Vagina (tissue), 2 donors: ENCODE results near the gene TMEM178B.

Experiments
- CTCF ChIP-seq, 3 experiments: fragments of 450-650 bp in 2 of 3; fragments of 200-600 bp in 1 of 3; sonication (generic) in 1 of 3; IDR thresholded peaks; one replicate each; pipeline ENCODE4 v1.5.1; 2017 to 2019; ENCODE audit warnings: antibody characterized with exemption in 3 of 3, mild to moderate bottlenecking in 2 of 3, moderate library complexity in 2 of 3
- POLR2A ChIP-seq, 2 donors: fragments of 450-650 bp; IDR thresholded peaks; one replicate each; pipeline ENCODE4 v1.6.1; 2017; ENCODE audit warnings: antibody characterized with exemption in 2 of 2, mild to moderate bottlenecking in 2 of 2, moderate library complexity in 2 of 2
- POLR2AphosphoS5 ChIP-seq, 2 donors: sonication (generic); formaldehyde crosslinking; IDR thresholded peaks; one replicate each; pipeline ENCODE4 v1.9.0; 2017; ENCODE audit warnings: antibody characterized with exemption in 2 of 2, mild to moderate bottlenecking in 2 of 2, low read depth in 1 of 2; ENCODE audit not compliant: insufficient read depth in 1 of 2

- TF ChIP-seq POLR2A (IDR thresholded peaks at IDR 0.05) = no peak
- TF ChIP-seq CTCF (IDR thresholded peaks at IDR 0.05) = no peak
- no peak for TF ChIP-seq POLR2AphosphoS5 (IDR thresholded peaks at IDR 0.05; ENCODE audit: insufficient read depth in 1 of 2, low read depth in 1 of 2)
These were observed 388.1 kb downstream of the TMEM178B start for GRCh38 chr7:141461924-141462323.
